ENCODE results near the gene ARHGAP6. TPM values are rescaled to one million over a fixed set of nuclear protein-coding genes. Genes with fewer than 3 reads are reported as not detected.

The ARHGAP6 gene
- total and polyA plus RNA-seq, 9 of the 15 experiments (the other 6 are each of a cell fraction or from before 2014, with no cell fraction given) = 12.5 to 63.6 (median 41.8) TPM

DNA sequence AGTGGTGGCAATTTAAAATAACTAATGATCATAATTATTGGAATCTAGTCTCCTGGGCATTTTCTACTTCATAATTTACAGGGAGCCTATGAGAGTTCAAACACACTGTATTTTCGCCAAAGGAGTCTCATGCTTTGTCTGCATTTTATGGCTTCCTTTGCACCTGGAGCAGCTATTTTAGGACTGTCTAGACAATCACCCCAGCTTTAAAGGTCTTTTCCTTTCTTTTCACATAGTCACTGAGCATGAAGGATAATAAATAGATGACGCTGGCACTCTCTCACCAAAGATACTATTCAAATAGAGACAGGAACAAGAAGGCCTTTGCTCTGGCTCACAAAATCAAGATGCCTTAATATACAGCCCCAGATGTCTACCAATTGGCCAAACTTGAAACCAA, 329.5 kb downstream of the ARHGAP6 start:
- BruUV-seq (replicated peaks) = no TSS peak
- ChIA-PET POLR2A (interaction anchor here (0.6 kb wide), 1 partner anchor 1442 kb away, joined by 3 read pairs; no protein-coding TSS in a partner anchor), CTCF (ENCODE audit: low intra/inter-chr PET ratio) (no interaction called here)
- no peak overlapping the region for H3K4me2 ChIP-seq (ENCODE audit: insufficient read depth, low read length)
- TF ChIP-seq ZNF436 (CRISPR knock-in tag; IDR thresholded peaks at IDR 0.05) = no peak
- TF ChIP-seq ZNF445 (CRISPR knock-in tag; IDR thresholded peaks at IDR 0.05; ENCODE audit: low read depth) = no peak
- no peak for TF ChIP-seq BRD9 (IDR thresholded peaks at IDR 0.05; ENCODE audit: low read depth, partially characterized antibody)
- no peak for TF ChIP-seq RFX5 (IDR thresholded peaks at IDR 0.05; ENCODE audit: low read depth, low read length)
- TF ChIP-seq HMG20A (CRISPR knock-in tag; conservative IDR thresholded peaks at IDR 0.05) = no peak
- TF ChIP-seq THRAP3 (IDR thresholded peaks at IDR 0.05; ENCODE audit: borderline replicate concordance) = no peak
- TF ChIP-seq BCL6 (CRISPR knock-in tag; IDR thresholded peaks at IDR 0.05) = no peak
- TF ChIP-seq ZNF174 (CRISPR knock-in tag; IDR thresholded peaks at IDR 0.05) = no peak
- no peak for TF ChIP-seq WHSC1 (IDR thresholded peaks at IDR 0.05; ENCODE audit: low read length)
- no peak for TF ChIP-seq KDM4B (IDR thresholded peaks at IDR 0.05; ENCODE audit: borderline replicate concordance in 2 of 2, low read depth in 1 of 2)
- TF ChIP-seq ARHGAP35 (IDR thresholded peaks at IDR 0.05; ENCODE audit: partially characterized antibody) = no peak
- no peak for TF ChIP-seq CHD1 (IDR thresholded peaks at IDR 0.05; ENCODE audit: low read length)
- TF ChIP-seq, protein P1, sequence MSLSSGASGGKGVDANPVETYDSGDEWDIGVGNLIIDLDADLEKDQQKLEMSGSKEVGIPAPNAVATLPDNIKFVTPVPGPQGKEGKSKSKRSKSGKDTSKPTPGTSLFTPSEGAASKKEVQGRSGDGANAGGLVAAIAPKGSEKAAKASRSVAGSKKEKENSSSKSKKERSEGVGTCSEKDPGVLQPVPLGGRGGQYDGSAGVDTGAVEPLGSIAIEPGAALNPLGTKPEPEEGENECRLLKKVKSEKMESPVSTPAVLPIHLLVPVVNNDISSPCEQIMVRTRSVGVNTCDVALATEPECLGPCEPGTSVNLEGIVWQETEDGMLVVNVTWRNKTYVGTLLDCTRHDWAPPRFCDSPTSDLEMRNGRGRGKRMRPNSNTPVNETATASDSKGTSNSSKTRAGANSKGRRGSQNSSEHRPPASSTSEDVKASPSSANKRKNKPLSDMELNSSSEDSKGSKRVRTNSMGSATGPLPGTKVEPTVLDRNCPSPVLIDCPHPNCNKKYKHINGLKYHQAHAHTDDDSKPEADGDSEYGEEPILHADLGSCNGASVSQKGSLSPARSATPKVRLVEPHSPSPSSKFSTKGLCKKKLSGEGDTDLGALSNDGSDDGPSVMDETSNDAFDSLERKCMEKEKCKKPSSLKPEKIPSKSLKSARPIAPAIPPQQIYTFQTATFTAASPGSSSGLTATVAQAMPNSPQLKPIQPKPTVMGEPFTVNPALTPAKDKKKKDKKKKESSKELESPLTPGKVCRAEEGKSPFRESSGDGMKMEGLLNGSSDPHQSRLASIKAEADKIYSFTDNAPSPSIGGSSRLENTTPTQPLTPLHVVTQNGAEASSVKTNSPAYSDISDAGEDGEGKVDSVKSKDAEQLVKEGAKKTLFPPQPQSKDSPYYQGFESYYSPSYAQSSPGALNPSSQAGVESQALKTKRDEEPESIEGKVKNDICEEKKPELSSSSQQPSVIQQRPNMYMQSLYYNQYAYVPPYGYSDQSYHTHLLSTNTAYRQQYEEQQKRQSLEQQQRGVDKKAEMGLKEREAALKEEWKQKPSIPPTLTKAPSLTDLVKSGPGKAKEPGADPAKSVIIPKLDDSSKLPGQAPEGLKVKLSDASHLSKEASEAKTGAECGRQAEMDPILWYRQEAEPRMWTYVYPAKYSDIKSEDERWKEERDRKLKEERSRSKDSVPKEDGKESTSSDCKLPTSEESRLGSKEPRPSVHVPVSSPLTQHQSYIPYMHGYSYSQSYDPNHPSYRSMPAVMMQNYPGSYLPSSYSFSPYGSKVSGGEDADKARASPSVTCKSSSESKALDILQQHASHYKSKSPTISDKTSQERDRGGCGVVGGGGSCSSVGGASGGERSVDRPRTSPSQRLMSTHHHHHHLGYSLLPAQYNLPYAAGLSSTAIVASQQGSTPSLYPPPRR (CRISPR knock-in tag; IDR thresholded peaks at IDR 0.05; ENCODE audit: borderline replicate concordance) = no peak
- TF ChIP-seq IFI16 (CRISPR knock-in tag; IDR thresholded peaks at IDR 0.05) = no peak
- H3K27me3 ChIP-seq (ENCODE audit: control insufficient read depth in 2 of 2, insufficient read depth in 2 of 2, low read length in 2 of 2) = no peaks in the 10 kb centered on the region
- H3K9ac ChIP-seq (ENCODE audit: insufficient read depth in 1 of 2, low read depth in 2 of 2, low read length in 2 of 2) = no peak overlapping the region
- no peak overlapping the region for H3K4me3 ChIP-seq
- peaks cover 23% of the 10 kb centered on the region; the same call in 2 of the 3 replicates for H3K36me3 ChIP-seq (ENCODE audit: control insufficient read depth, insufficient read depth, low read length)
- H3K9me1 ChIP-seq (ENCODE audit: control insufficient read depth, insufficient read depth, low read length) = no peaks in the 10 kb centered on the region
- H3K9me3 ChIP-seq (replicated peaks; ENCODE audit: control insufficient read depth, insufficient read depth, low read depth, low read length) = no peaks in the 10 kb centered on the region
- peaks cover 8 to 32% of the 10 kb centered on the region in 2 experiments; a peak in 3 of 5 replicates for H3K4me1 ChIP-seq (replicated peaks in 1 of 2; ENCODE audit: control insufficient read depth in 2 of 2, insufficient read depth in 2 of 2, low read length in 2 of 2)
- H4K20me1 ChIP-seq (replicated peaks; ENCODE audit: control insufficient read depth, insufficient read depth, low read length) = no peaks in the 10 kb centered on the region
- H2AFZ ChIP-seq (ENCODE audit: low read depth, low read length) = no peak overlapping the region
- intact Hi-C loops (cut with micrococcal nuclease) = no loop called here
- no peak for DNase-seq (ENCODE audit: extremely low read depth in 1 of 4, low spot score in 3 of 4)
- ATAC-seq = no peak
- 88% methylated on average over 2 of the region's 2 CpGs for WGBS (ENCODE audit: insufficient coverage, low coverage, missing lambda C conversion rate)
- no peak for FAIRE-seq
- in situ Hi-C loops (cut with MboI) = no loop called here
- no peak overlapping the region for H3K27ac ChIP-seq (ENCODE audit: extremely low read depth, low read depth, low read length)
- H3K79me2 ChIP-seq (ENCODE audit: control insufficient read depth, insufficient read depth, low read length) = peaks cover 83% of the 10 kb centered on the region
